NCI-H748 treated with DMSO at 0.1 percent for 48 hours (cell line): Measurements from ENCODE around the gene CCDC138.

Source experiments
- DNase-seq: peaks from one replicate; lab custom pipeline; 2025; lab: John Stamatoyannopoulos, UW

The CCDC138 gene

GRCh38 chr2:108918941-108919341 lies 132.4 kb downstream of the CCDC138 start:
- DNase-seq: no peak

- no peak for DNase-seq
Observed at GRCh38 chr2:108919571-108920373, 133.2 kb downstream of the CCDC138 start.

GRCh38 chr2:108920686-108921085 lies 134.1 kb downstream of the CCDC138 start:
- DNase-seq: no peak

GRCh38 chr2:108921096-108922030 lies 134.8 kb downstream of the CCDC138 start:
- no peak for DNase-seq

GRCh38 chr2:108922141-108922915 lies 135.8 kb downstream of the CCDC138 start:
- no peak for DNase-seq

- no peak for DNase-seq
Observed at GRCh38 chr2:108923019-108923700, 136.6 kb downstream of the CCDC138 start.

- no peak for DNase-seq
Observed at GRCh38 chr2:108923736-108924579, 137.4 kb downstream of the CCDC138 start.

GRCh38 chr2:108924580-108925251 lies 138.1 kb downstream of the CCDC138 start:
- no peak for DNase-seq

- DNase-seq: no peak
Observed at GRCh38 chr2:108925286-108925685, 138.7 kb downstream of the CCDC138 start.

GRCh38 chr2:108925735-108926134 lies 139.2 kb downstream of the CCDC138 start:
- DNase-seq: no peak
